Endothelial cell (in vitro differentiated cells): ENCODE measurements around the gene GIPC2. TPM values are rescaled to one million over a fixed set of nuclear protein-coding genes. Genes with fewer than 3 reads are reported as not detected.

Experiments used
- DNase-seq: peaks from one replicate; pipeline ENCODE4 v3.0.0; 2021; ENCODE audit warnings: low spot score
- H3K27ac Mint-ChIP-seq: one replicate; pipeline ENCODE4 v1.8.0; 2021; ENCODE audit warnings: mixed read lengths, inconsistent platforms; ENCODE audit not compliant: unreplicated experiment
- H3K27me3 Mint-ChIP-seq: one replicate; pipeline ENCODE4 v1.8.0; 2021; ENCODE audit warnings: mild to moderate bottlenecking, moderate library complexity, mixed read lengths, inconsistent platforms; ENCODE audit not compliant: unreplicated experiment
- H3K36me3 Mint-ChIP-seq: one replicate; pipeline ENCODE4 v1.8.0; 2021; ENCODE audit warnings: mild to moderate bottlenecking, low read depth, mixed read lengths, inconsistent platforms; ENCODE audit not compliant: unreplicated experiment
- H3K4me1 Mint-ChIP-seq: one replicate; pipeline ENCODE4 v1.8.0; 2021; ENCODE audit warnings: mild to moderate bottlenecking, mixed read lengths, inconsistent platforms; ENCODE audit not compliant: unreplicated experiment
- H3K4me3 Mint-ChIP-seq: one replicate; pipeline ENCODE4 v1.8.0; 2021; ENCODE audit warnings: mild to moderate bottlenecking, mixed read lengths, inconsistent platforms; ENCODE audit not compliant: unreplicated experiment
- H3K9me3 Mint-ChIP-seq: one replicate; pipeline ENCODE4 v1.8.0; 2021; ENCODE audit warnings: mixed read lengths, inconsistent platforms; ENCODE audit not compliant: unreplicated experiment
- CTCF ChIP-seq: fragments of 200-600 bp; sonication (generic); IDR thresholded peaks from one replicate; pipeline ENCODE4 v1.5.0; 2021; ENCODE audit warnings: antibody characterized with exemption; ENCODE audit not compliant: unreplicated experiment
- total RNA-seq: library from RNA; stranded (reverse); fragmentation: NEBNext Ultra II Directional; extraction: Animal tissue kit (Norgen Biotek cat#: 25700); gene quantifications from one replicate; pipeline ENCODE4 v1.2.1, GENCODE V29; 2021; ENCODE audit not compliant: unreplicated experiment

Gene GIPC2
- total RNA-seq, 1 donor from 2014 or later = 2.9 TPM

DNA sequence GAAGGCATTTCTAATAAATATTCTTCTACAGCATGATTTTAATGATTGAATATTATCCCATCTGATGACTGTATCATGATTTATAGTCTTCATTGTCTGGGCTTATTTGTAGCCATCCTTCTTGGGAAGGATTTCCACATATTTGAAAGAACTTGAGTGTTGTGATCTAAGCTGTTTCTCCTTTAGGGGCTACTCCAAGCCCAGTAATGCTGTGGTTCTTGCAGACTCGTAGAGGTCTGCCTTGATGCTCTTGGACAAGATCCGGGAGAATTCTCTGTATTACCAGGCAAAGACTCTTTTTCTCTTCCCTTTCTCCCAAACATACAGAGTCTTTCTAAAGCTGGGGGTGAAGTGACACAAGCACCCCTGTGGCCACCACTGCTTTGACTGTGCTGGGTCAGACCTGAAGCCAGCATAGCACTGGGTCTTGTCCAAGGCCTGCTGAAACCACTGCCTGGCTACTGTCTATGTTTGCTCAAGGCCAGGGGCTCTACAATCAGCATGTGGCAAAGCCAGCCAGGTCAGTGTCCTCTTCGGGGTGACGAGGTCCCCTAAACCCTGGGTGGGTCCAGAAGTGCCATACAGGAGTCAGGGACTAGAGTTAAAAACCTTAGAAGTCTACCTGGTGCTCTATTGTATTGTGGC, 107.4 kb downstream of the GIPC2 start:
- Mint-ChIP-seq H3K9me3 (no peaks in the 10 kb centered on the region), H3K36me3 (no peaks in the 10 kb centered on the region), H3K4me3 (no peak overlapping the region)

DNA sequence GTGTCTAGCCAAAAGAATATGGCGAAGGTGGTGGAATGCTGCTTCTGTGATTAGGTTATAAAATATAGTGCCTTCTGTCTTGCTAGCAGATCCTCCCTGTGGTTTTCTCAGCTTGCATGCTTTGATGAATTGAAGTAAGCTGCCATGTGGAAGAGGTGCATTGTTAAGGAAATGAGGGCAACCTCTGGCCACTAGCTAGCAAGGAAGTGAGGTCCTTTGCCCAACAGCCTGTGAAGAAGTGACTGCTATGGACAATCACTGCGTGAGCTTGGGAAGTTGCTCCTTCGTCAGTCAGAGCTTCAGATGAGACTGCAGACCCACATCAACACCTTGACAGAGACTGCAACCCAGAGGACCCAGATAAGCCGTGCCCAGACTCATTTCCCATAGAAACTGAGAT, 109.4 kb downstream of the GIPC2 start:
- Mint-ChIP-seq H3K9me3 (no peaks in the 10 kb centered on the region), H3K4me3 (no peak overlapping the region), H3K36me3 (peaks cover 4% of the 10 kb centered on the region), H3K27me3 (peaks cover 2% of the 10 kb centered on the region), H3K27ac (no peak overlapping the region), H3K4me1 (no peaks in the 10 kb centered on the region)
- TF ChIP-seq CTCF = no peak
- no peak for DNase-seq

More for the DNA sequence above, 107.4 kb downstream of the GIPC2 start:
- no peak overlapping the region for H3K27ac Mint-ChIP-seq
- no peaks in the 10 kb centered on the region for H3K4me1 Mint-ChIP-seq
- H3K27me3 Mint-ChIP-seq = no peaks in the 10 kb centered on the region
- TF ChIP-seq CTCF = no peak
- no peak for DNase-seq

DNA sequence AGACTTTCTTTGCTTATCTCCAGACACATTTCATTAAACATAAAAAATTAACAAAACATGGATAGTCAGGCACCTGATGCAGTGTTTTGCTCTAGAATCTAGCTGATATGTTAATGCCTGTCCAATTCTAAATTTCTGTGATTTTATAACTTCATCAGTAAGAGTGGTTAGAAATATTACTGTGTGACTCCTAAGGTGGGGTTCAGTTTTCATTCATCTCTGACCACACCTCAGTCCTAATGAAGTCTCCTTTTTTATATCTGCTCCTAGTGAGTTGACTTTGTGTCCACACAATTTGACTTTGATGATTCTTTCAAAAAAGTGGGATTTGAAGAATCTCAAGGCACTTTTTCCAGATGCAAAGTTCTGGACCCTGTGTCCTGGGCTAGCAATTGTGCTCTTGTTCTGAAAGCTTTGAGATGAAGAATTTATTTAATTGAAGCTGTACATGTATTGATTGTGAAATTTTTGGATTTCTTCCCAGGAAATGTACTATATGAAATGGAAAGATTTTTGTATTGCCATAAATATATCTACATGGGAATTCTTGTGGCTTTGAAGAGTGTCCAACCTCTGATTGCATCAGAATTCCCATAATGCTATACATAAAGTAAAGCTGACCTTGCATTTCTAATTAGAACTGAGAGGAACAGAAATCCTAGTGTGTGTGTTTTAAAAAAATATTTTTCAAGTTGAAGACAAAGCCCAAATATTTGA, 111.2 kb downstream of the GIPC2 start:
- no peak for DNase-seq

GRCh38 chr1:78165816-78166215, 120.0 kb downstream of the GIPC2 start:
- no peak for DNase-seq
- H3K27me3 Mint-ChIP-seq = peaks cover 4% of the 10 kb centered on the region
- H3K4me1 Mint-ChIP-seq = no peaks in the 10 kb centered on the region
- no peaks in the 10 kb centered on the region for H3K9me3 Mint-ChIP-seq
- no peak overlapping the region for H3K4me3 Mint-ChIP-seq
- no peak overlapping the region for H3K27ac Mint-ChIP-seq
- TF ChIP-seq CTCF = no peak
- peaks cover 8% of the 10 kb centered on the region for H3K36me3 Mint-ChIP-seq

More for the DNA sequence above, 111.2 kb downstream of the GIPC2 start:
- Mint-ChIP-seq H3K27ac (no peak overlapping the region), H3K27me3 (peaks cover 2% of the 10 kb centered on the region), H3K4me1 (no peaks in the 10 kb centered on the region), H3K9me3 (no peaks in the 10 kb centered on the region), H3K4me3 (no peak overlapping the region), H3K36me3 (peaks cover 13% of the 10 kb centered on the region)
- no peak for TF ChIP-seq CTCF

GRCh38 chr1:78168306-78168705, 122.5 kb downstream of the GIPC2 start:
- Mint-ChIP-seq H3K9me3 (no peaks in the 10 kb centered on the region), H3K36me3 (no peaks in the 10 kb centered on the region), H3K4me1 (no peaks in the 10 kb centered on the region), H3K27me3 (no peaks in the 10 kb centered on the region), H3K27ac (no peak overlapping the region), H3K4me3 (no peak overlapping the region)
- no peak for DNase-seq
- no peak for TF ChIP-seq CTCF
